HG02885 (cell line): ENCODE results near the gene SYNGR3.
"Not testable (repeated sequence)": the region's sequence is repeated elsewhere in the genome, so short reads cannot be mapped to it uniquely, and the experiment has no call there.

Experiments
- ATAC-seq: cut with Tn5 transposase; IDR thresholded peaks from one replicate; pipeline ENCODE4 v1.9.1; 2021; ENCODE audit warnings: mild to moderate bottlenecking; ENCODE audit not compliant: unreplicated experiment, poor library complexity

SYNGR3 gene

DNA sequence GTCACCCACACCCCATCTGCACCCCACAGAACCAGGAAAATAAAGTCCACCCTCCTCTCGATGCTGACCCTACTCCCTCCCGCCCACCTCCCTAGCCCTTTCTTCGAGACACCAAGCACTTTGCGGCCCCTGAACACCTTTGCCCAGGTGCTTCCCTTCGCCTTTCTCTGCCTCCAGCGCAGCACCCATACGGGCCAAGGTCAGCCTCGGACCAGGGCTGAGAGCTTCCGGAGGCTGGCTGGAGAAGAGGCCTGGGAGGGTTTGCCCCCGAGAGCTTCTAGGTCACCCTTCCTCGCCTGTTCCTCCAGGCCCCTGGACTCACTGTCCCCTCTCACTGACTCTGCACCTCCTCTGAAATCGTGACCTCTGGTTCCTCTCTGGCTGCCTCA, 34.3 kb downstream of the SYNGR3 start:
- no peak for ATAC-seq

DNA sequence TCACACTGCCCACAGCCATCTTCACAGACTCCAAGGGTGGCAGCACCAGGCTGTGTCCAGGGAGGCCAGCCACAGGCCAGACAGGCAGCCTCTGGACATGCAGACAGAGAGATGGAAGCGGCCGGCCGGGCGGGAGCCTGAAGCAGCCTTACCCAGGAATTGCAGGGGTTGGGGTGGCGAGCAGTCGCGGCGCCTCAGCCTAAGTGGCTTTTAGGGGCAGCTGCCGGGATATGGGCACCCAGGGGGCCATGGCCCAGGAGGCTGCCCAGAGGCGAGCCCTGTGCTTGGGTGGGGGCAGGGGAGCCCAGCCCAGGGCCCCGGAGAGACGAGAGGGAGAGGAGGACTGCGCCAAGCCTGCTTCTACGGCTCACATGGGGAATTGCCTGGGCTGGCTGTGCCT, 35.5 kb downstream of the SYNGR3 start:
- ATAC-seq = no peak

DNA sequence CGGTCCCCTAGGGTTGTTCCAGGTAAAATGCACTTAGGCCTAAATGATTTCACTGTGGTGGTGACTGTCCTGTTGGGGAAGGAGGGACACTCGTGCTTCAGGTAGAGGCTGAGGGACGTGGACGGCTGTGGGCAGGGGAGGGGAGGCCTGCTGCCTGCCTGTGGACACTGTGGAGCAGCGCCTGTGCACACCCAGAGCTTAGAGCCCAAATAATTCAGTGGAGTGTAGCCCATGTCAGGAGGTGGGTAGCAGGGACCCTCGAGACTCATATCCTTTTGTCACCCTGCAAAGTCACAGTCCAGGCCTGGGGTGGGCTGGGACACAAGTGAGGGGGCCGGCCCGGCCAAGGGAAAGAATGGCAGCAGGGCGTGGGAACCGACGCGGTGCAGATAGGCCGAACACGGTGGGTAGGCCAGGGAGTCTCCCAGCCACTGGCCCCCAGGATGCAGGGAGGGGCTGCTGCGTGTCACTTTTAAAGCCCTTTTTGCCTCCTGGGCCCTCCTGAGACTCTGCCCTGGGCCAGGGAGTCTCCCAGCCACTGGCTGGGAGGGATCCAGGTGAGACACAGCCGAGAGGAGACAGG, 36.2 kb downstream of the SYNGR3 start:
- ATAC-seq = no peak

DNA sequence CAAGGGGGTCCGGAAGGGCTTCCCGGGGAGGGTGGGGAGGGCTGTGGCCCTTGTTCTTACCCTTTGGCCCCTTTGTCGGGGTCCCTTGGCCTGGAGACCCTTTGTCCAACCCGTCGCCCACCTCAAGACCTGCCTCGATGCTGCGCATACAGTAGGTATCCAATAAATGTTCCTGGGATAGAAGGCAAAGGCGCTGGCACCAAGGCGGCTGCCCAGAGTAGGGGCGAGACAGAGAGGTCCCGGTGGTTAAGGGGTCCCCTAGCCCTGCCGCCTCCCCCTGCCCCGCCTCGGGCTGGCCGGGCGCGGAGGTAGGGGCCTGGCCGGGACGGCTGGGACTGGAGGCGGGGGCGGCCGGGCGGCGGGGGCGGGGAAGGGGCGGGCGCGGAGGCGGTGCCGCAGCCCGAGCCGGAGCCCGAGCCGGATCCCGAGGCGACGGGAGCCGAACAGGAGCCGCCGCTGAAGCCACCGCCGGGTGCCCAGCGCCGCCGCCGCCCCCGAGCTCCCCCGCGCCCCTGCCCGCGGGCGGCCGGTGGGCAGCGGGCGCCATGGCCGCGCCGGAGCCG, 36.8 kb downstream of the SYNGR3 start, which contains the start of gene NHERF2:
Gene NHERF2 (plus strand): TSS at position 442 of the 563 bp plus-strand sequence. CDS start 104 bp downstream, at position 546.
- no peak for ATAC-seq

DNA sequence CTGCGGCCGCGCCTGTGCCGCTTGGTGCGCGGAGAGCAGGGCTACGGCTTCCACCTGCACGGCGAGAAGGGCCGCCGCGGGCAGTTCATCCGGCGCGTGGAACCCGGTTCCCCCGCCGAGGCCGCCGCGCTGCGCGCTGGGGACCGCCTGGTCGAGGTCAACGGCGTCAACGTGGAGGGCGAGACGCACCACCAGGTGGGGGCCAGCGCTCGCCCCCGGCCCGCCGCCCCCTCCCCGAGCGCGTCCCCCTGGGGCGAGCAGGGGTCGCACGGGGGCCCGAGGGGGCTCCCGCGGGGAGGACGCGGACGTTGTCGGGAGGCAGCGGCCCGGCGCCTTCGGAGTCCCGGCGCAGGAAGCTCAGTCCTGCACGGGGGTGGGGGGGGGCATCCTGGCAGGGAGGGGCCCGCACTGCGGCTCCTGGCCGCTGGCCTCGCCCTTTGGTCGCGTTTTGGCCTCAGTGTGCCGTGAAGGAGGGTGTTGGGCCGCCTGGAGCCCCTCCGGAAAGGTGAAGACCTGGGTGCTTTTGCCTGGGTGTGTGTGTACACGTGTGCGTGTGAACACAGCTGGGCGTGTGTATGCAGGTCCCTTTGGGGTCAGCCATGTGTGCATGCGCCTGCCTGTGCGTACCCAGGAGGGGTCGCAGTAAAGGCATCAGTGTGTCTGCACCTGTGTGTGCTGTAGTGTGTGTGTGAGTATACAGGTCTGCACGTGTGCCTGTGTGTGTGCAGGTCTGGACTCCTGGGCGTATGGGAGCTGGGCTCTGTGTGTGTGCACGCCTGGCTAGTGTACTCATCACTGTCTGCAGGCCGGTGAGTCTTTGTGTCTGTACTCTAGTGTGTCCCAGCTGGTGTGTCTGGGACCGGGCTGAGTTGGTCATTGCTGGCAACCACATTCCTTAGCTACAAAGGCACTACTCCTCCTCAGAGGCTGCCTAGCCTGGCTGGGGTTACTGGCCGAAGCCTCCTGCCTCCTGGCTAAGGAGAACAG, 37.5 kb downstream of the SYNGR3 start:
- ATAC-seq = no peak

DNA sequence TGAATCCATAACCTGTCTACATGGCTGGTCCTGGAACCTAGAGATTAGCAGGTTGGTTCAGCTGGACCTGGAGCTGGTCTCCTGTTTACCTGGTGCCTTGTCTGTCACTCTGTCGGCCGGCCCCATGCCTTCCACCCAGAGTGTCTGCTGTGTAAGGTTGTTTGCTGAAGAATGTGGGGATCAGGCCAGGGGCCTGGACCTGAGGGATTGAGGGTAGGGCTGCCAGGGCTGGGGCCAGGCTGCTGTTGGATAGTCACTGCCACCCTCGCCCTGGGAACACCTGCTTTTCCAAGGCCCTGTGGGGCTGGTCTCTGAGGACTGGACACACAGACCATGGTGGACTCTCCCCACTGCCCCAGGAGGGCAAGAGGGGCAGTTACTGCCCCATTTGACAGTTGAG, 38.4 kb downstream of the SYNGR3 start:
- ATAC-seq = no peak

DNA sequence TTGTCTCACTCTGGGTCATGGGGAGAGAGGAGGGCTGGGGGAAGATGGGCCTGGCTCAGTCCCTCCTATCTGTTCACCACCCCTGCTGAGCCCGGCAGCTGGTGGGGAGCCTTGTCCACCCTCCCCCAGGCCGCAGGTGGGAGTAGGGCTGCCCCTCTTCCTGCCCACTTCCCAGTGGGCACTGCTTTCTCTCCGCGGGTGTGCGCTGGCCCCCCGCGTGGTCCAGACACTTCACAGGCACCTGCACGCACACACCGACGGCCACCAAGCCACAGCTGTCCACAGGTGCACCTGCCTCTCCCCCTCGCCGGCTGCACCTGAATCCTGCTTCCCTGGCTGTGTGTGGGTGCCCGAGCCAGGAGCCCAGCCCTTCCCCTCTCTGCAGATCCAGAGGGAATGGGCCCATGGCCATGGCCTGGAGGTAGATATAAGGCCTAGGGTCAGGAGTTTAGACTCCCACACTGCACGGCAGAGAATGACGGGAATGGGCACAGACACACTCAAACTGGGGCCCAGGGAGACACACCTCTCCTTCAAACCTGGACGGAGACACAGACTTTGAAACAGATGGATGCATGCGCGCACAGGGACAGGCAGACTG, 39.0 kb downstream of the SYNGR3 start:
- ATAC-seq = no peak

DNA sequence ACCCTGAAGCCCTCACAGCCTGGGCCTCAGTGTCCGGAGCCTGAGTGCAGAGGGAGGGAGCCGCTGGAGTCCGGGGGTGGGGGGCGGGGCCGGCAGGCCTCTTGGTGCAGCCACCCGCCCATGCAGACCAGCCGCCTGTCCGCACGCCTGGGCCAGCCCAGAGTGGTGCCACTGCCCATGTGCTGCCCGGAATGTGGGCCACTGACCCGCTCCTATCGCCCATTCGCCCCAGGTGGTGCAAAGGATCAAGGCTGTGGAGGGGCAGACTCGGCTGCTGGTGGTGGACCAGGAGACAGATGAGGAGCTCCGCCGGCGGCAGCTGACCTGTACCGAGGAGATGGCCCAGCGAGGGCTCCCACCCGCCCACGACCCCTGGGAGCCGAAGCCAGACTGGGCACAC, 39.6 kb downstream of the SYNGR3 start:
- no peak for ATAC-seq

DNA sequence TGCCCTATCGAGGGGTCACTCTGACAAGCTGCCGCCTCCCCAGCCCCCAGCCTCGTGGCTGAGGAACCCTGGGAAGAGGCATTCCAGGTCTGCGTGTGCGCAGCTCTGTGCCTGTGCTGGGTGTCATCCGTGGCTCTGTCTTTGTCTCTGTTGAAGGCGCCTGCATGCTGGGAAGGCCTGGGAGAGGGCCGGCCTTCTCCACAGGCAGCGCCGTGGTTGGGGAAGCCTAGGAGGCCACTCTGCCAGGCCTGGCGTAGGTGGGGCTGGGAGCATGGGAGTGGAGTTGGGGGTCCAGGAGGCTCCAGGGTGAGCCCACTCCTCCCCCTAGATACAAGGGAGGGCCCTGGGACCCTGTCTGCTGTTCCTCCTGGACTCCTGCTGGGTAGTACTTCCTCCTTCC, 40.3 kb downstream of the SYNGR3 start:
- ATAC-seq = no peak

DNA sequence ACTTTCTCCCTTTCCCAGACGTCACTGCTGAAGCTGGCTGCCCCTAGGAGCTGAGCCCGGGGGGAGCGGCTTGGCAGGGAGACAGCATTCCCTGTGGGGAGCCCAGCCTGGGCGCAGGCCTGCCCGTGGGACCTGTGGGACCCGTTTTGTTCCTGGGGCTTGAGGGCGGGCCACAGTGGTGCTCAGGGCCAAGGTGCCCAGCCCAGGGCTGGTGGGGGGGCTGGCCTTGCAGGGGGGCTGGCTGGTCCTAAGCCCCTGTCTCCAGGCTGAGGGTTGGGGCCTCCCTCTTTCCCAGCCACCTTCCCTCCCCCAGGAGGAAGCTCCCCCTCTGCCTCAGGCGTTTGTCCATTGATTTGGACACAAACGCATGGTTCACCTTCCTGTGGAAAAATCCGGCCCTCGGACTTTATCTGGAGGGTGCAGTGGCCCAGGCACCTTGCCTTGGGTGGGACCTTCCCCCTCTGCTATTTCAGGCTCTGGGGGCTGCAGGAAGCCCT, 41.4 kb downstream of the SYNGR3 start:
- ATAC-seq = no peak

DNA sequence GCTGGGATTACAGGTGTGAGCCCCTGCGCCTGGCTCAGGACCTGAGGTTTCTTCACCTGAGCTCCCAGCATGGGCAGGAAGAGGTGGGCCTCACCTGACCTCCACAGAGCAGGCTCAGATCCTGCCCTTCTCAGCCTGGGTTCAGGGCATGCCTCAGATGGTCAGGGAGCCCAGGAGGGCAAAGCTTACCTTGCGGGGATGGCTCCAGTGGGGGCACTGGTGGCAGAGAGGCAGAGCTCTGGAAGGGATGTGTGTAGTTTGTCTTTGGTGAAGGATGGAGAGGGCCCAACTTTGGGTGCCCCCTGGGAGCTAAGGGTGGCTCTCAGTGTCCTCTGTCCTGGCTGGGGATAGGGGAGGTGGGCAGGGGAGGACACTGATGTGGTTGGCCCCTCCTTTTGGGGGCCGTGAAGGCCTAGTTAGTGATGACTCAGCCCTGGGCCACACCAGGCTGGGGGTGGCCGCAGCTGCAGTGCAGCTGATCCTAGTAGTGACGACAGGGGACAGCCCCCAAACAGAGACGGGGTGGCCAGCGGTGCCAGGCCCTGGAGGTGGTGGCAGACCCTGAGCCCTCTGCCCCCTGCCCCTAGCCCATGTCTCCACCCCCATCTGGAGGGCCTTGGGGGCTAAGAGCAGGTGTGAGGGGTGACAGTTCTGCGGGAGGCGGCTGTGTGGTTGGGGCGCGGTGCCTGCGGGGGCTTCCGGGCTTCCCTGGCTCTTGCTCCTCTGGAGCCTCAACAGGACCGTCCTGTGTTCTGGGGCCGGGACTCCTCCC, 42.7 kb downstream of the SYNGR3 start:
- ATAC-seq = no peak

DNA sequence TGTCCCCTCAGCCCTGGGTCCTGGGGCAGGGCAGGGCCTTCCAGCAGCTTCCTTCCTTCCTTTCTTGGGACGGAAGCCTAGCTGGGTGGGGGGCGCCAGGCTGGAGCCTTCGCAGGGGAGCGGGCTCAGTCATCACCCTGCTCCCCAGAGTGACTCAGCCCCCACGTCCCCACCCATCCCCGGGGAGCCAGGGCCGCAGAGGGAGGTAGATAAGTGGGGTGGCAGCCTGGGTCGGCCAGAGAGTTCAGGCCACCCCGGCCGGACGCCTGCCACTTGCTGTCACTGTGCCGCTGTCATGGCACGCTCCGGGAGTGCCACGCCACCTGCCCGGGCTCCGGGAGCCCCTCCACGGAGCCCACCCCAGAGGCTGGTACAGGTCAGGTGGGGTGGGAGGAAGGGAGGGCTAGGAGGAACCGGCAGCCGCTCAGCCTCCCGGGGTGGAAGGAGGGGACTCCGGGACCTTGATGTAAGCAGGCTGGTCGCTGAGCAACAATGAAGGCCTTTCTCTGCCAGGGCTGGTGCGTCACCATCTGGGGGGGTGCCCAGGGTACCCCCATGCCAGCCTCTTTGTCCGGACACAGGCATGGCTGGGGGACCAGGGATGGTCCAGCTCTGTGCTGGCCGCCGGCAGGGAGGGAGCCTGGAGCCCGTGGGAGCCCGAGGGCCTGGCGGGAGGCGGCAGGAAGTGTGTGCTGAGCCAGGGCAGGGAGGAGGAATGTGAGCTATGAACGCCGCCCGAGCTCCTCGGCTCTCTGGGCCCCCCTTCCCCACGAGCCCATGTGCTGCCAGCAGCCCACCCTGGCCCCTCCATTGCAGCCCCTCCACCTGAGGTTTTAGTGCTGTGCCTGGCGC, 43.5 kb downstream of the SYNGR3 start:
- ATAC-seq = no peak

DNA sequence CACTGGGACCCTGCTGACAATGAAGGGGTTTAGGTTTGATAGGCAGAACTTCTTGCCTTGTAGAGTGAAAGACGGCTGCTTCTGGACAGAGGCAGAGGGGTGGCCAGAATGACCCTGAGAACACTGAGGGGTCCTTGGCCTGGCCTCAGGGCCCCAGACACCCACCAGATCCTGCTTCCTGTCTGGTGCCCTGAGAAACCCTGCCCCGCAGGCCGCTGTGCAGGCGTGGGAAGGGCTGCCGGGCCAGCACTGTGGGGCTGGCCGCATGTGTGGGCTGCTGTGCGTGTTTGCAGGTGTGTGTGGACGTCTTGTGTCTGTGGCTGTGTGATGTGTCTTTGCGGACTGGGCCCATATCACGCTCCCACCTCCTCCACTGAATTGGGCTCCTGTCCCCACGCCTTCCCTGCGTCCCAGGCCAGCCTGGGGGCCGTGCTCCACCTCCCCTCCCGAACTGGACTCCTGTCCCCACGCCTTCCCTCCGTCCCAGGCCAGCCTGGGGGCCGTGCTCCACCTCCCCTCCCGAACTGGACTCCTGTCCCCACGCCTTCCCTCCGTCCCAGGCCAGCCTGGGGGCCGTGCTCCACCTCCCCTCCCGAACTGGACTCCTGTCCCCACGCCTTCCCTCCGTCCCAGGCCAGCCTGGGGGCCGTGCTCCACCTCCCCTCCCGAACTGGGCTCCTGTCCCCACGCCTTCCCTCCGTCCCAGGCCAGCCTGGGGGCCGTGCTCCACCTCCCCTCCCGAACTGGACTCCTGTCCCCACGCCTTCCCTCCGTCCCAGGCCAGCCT, 44.3 kb downstream of the SYNGR3 start:
- not testable (repeated sequence) for ATAC-seq

DNA sequence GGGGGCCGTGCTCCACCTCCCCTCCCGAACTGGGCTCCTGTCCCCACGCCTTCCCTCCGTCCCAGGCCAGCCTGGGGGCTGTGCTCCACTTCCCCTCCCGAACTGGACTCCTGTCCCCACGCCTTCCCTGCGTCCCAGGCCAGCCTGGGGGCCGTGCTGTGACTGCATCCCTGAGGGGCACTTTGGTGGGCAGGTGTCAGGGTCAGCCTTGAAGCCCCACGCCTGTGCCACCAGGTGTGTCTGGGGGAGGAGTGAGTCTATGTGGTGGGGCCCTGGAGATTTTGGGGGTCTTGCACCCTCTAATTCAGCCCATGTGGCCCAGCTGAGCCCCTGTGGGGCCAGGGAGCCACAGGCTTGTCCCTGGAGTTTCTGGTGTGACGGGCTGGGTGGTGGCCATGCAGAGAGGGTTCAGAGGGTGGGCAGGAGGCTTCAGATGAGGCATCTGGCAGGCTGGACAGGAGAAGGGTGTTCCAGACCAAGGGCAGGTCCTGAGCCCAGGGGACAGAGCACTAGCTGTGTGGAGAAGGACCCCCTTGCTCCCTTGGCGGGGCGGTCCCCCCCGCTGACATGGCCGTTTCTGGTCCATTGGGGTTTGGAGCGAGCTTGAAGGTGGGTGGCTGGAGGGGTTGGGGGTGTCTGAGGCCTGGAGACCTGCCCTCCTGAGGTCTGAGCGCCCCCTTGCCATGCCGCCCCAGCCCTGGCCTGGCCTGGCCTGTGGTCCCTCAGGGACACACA, 45.1 kb downstream of the SYNGR3 start:
- no peak for ATAC-seq

DNA sequence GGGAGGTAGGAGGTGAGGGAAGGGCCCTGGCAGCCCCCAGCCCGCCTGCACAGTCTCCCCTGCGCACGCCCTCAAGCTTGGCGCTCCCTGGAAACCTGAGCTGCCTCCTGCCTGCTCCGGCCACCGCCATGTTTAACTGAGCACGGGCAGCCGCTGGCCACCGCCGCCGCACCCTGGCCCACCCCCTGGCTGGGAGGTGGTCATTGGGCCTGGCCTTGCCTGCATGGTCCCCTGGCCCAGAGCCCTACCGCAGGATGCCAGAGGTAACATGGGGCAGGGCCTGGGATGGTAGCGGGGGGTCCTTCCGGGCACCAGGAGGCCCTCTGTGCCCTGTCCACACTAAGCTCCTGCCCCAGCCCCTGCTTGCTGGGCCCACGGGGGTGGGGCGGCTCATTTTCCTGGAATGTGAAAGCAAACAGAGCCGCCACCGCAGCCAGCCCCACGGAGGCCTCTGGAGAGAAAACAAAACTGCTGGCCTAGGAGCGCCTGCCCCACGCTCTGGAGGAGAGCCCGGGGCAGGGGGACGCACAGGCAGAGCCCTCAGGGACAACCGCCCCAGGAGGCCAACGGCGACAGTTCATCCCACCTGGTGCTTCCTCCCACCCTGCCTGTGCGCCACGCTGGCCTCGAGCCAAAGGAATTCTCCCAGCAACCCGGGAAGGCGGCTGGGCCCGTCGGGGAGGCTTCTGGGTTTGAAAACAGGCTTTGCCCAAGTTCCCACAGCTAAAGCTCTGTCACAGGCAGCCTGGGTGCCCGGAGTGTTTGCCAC, 45.8 kb downstream of the SYNGR3 start:
- no peak for ATAC-seq

DNA sequence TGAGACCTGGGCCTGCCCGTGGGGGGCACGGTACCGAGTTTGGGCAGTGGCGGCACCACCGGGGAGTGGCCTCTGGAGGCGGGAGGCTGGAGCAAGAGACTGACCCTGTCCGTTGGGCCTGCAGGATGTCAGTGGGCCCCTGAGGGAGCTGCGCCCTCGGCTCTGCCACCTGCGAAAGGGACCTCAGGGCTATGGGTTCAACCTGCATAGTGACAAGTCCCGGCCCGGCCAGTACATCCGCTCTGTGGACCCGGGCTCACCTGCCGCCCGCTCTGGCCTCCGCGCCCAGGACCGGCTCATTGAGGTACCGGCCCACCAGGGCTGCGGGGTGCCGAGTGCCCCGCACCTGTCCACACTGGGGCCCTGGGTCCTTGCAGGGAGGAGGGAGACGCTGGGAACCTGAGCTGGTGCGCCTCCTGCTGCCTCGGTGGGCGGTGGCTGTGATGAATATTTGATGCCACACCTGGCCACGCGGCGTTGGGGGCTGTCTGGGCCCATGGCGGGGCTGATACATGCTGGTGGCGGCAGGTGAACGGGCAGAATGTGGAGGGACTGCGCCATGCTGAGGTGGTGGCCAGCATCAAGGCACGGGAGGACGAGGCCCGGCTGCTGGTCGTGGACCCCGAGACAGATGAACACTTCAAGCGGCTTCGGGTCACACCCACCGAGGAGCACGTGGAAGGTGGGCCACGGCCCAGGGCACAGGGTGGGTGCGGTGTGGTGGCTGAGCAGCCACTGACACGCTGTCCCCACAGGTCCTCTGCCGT, 46.6 kb downstream of the SYNGR3 start:
- no peak for ATAC-seq
